ENCODE measurements around the gene HS3ST2.

DNA sequence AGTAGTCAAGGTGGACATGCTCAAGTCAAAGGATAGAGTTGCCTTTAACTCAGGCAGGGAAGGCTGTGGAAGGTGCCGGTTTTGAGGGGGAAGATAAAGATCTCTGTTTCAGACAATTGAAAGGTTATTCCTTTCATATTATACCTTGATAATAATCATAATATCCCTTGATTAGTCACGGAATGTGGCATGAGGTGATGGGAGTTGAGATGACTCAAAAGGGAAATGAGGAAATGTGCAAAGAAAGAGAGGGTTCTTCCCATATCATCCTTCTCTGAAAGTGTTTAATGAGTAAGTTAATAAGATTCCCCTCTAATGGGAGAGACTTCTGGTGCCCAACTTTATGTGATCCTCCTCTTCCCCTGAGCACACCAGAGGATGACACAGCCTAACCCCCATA is 43.1 kb upstream of the HS3ST2 start:
- TF ChIP-seq EP300 (IDR thresholded peaks at IDR 0.05) (no peak), POLR2AphosphoS5 (IDR thresholded peaks at IDR 0.05) (no peak), POLR2A (IDR thresholded peaks at IDR 0.05; ENCODE audit: low read depth) (no peak)
- TF ChIP-seq, protein P1, sequence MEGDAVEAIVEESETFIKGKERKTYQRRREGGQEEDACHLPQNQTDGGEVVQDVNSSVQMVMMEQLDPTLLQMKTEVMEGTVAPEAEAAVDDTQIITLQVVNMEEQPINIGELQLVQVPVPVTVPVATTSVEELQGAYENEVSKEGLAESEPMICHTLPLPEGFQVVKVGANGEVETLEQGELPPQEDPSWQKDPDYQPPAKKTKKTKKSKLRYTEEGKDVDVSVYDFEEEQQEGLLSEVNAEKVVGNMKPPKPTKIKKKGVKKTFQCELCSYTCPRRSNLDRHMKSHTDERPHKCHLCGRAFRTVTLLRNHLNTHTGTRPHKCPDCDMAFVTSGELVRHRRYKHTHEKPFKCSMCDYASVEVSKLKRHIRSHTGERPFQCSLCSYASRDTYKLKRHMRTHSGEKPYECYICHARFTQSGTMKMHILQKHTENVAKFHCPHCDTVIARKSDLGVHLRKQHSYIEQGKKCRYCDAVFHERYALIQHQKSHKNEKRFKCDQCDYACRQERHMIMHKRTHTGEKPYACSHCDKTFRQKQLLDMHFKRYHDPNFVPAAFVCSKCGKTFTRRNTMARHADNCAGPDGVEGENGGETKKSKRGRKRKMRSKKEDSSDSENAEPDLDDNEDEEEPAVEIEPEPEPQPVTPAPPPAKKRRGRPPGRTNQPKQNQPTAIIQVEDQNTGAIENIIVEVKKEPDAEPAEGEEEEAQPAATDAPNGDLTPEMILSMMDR (IDR thresholded peaks at IDR 0.05) = no peak

Data from esophagus muscularis mucosa (tissue), 4 donors.